Neural crest cell (in vitro differentiated cells): ENCODE data around the gene PLA2G2D. TPM values are rescaled to one million over a fixed set of nuclear protein-coding genes. Genes with fewer than 3 reads are reported as not detected.

ENCODE experiments used
- DNase-seq: peaks from one replicate; pipeline ENCODE4 v3.0.0; 2021; ENCODE audit warnings: low read depth, mixed read lengths, low spot score
- H3K27ac Mint-ChIP-seq: one replicate; pipeline ENCODE4 v1.8.0; 2021; ENCODE audit warnings: mild to moderate bottlenecking, mixed read lengths; ENCODE audit not compliant: unreplicated experiment
- H3K27me3 Mint-ChIP-seq: 2 replicates; pipeline ENCODE4 v1.8.0; 2021; ENCODE audit warnings: low read depth, mild to moderate bottlenecking, mixed read lengths
- H3K36me3 Mint-ChIP-seq: 2 replicates; pipeline ENCODE4 v1.8.0; 2021; ENCODE audit warnings: low read depth, mild to moderate bottlenecking, mixed read lengths
- H3K4me1 Mint-ChIP-seq: 2 replicates; pipeline ENCODE4 v1.8.0; 2021; ENCODE audit warnings: mixed read lengths
- H3K4me3 Mint-ChIP-seq: one replicate; pipeline ENCODE4 v1.8.0; 2021; ENCODE audit warnings: mild to moderate bottlenecking, mixed read lengths
- H3K9me3 Mint-ChIP-seq: 2 replicates; pipeline ENCODE4 v1.8.0; 2021; ENCODE audit warnings: mixed read lengths
- CTCF ChIP-seq: fragments of 200-600 bp; sonication (generic); conservative IDR thresholded peaks from 2 replicates; pipeline ENCODE4 v1.5.0; 2021; ENCODE audit warnings: antibody characterized with exemption, mild to moderate bottlenecking
- total RNA-seq: library from RNA; stranded (reverse); gene quantifications from 2 replicates; pipeline ENCODE4 v1.2.1, GENCODE V29; 2021

Gene PLA2G2D
- total RNA-seq, 1 donor from 2014 or later = not detected

- Mint-ChIP-seq H3K27me3 (peaks cover 8% of the 10 kb centered on the region), H3K4me1 (no peaks in the 10 kb centered on the region), H3K27ac (no peak overlapping the region), H3K4me3 (no peak overlapping the region), H3K9me3 (peaks cover 6% of the 10 kb centered on the region), H3K36me3 (peaks cover 2% of the 10 kb centered on the region)
- no peak for DNase-seq
- TF ChIP-seq CTCF = no peak
Measured at GRCh38 chr1:20164694-20165202, 45.4 kb upstream of the PLA2G2D start.

- no peaks in the 10 kb centered on the region for H3K4me1 Mint-ChIP-seq
- no peak overlapping the region for H3K27ac Mint-ChIP-seq
- peaks cover 3% of the 10 kb centered on the region for H3K9me3 Mint-ChIP-seq
- no peak for DNase-seq
- peaks cover 5% of the 10 kb centered on the region for H3K27me3 Mint-ChIP-seq
- peaks cover 6% of the 10 kb centered on the region for H3K36me3 Mint-ChIP-seq
- H3K4me3 Mint-ChIP-seq = no peak overlapping the region
- no peak for TF ChIP-seq CTCF
Measured at GRCh38 chr1:20160034-20160433, 40.7 kb upstream of the PLA2G2D start.

GRCh38 chr1:20158358-20159070, 39.2 kb upstream of the PLA2G2D start:
- H3K27ac Mint-ChIP-seq = no peak overlapping the region
- peaks cover 3% of the 10 kb centered on the region for H3K9me3 Mint-ChIP-seq
- H3K4me1 Mint-ChIP-seq = no peaks in the 10 kb centered on the region
- DNase-seq = no peak
- no peak for TF ChIP-seq CTCF
- H3K27me3 Mint-ChIP-seq = peaks cover 5% of the 10 kb centered on the region
- peaks cover 6% of the 10 kb centered on the region for H3K36me3 Mint-ChIP-seq
- no peak overlapping the region for H3K4me3 Mint-ChIP-seq

GRCh38 chr1:20154301-20154831, 35.0 kb upstream of the PLA2G2D start:
- Mint-ChIP-seq H3K27me3 (no peaks in the 10 kb centered on the region), H3K4me3 (no peak overlapping the region)
- no peak for TF ChIP-seq CTCF

GRCh38 chr1:20153000-20153418, 33.7 kb upstream of the PLA2G2D start:
- Mint-ChIP-seq H3K4me3 (no peak overlapping the region), H3K27ac (peak overlapping the region; percentile 45), H3K9me3 (no peaks in the 10 kb centered on the region), H3K27me3 (no peaks in the 10 kb centered on the region), H3K4me1 (peaks cover 11% of the 10 kb centered on the region), H3K36me3 (peaks cover 4% of the 10 kb centered on the region)
- DNase-seq = no peak
- TF ChIP-seq CTCF = no peak

More at GRCh38 chr1:20154301-20154831, 35.0 kb upstream of the PLA2G2D start:
- Mint-ChIP-seq H3K9me3 (no peaks in the 10 kb centered on the region), H3K27ac (no peak overlapping the region), H3K36me3 (peaks cover 4% of the 10 kb centered on the region), H3K4me1 (peaks cover 11% of the 10 kb centered on the region)
- no peak for DNase-seq
